ENCODE results near the gene C12orf43. TPM values are rescaled to one million over a fixed set of nuclear protein-coding genes. Genes with fewer than 3 reads are reported as not detected.

Gene C12orf43
- total RNA-seq, 2 experiments from 2014 or later = 11.5 to 12.3 TPM

DNA sequence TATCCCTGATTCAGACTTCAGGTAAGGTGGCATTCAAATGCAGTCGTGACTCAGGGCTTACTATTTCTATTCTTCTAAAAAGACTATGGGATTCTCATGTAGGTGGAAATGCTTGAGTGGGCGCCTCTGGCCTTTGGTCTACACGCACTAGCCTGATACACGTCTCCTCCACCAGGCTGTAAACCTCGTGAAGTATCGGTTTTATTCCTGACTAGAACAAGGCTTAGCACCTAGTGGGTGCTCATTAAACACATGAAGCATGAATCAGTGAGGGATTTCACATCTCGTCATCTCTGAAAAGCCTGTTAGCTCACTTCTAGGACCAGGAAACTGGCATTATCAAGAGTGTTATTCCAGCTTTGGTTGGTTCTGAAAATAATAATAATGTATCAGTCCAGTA lies 55.6 kb downstream of the C12orf43 start:
- ChIA-PET POLR2A (interaction anchor here (0.6 to 1.4 kb wide), 5 partner anchors 11 to 423 kb away, joined by 3 to 5 read pairs (median 3); partner anchors contain the start of gene HNF1A), CTCF (interaction anchor here (0.6 to 3.2 kb wide), 4 partner anchors 11 to 659 kb away, joined by 4 to 20 read pairs (median 4); partner anchors contain the start of gene SIRT4)
- H3K27me3 Mint-ChIP-seq = no peaks in the 10 kb centered on the region
- no peaks in the 10 kb centered on the region for H3K9me3 Mint-ChIP-seq
- H3K36me3 Mint-ChIP-seq (ENCODE audit: low read depth) = no peaks in the 10 kb centered on the region
- DNase-seq = no peak
- H3K27ac Mint-ChIP-seq = no peak overlapping the region
- no peak overlapping the region for H3K4me3 Mint-ChIP-seq
- peaks cover 26% of the 10 kb centered on the region for H3K4me1 Mint-ChIP-seq

DNA sequence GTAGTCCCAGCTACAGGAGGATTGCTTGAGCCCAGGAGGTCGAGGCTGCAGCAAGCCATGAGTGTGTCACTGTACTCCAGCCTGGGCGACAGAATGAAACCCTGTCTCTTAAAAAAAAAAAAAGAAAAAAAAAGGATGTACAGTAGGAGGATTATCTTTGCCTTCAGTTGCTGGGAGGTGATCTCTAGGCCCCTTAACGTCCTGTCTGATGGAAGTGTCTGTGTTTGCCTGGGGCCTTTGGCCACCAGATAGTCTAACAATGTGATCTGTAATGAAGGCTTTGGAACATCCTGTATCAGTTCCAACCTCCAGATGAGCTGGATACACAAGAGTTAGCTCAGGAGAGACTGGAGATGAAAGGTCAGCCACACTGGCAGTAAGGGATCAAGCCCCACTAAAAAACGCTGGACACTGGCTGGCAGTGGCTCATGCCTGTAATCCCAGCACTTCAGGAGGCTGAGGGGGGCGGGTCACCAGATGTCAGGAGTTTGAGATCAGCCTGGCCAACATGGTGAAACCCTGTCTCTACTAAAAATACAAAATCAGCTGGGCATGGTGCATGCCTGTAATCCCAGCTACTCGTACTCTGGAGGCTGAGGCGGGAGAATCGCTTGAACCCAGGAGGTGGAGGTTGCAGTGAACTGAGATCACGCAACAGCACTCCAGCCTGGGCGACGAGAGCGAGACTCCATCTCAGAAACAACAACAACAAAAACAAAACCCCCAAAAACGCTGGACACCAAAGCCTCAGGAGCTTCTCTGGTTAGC lies 57.0 kb downstream of the C12orf43 start:
- Mint-ChIP-seq H3K4me3 (peak overlapping the region; percentile 32), H3K36me3 (ENCODE audit: low read depth) (no peaks in the 10 kb centered on the region), H3K4me1 (peaks cover 26% of the 10 kb centered on the region), H3K27ac (peak overlapping the region; percentile 58), H3K9me3 (no peaks in the 10 kb centered on the region), H3K27me3 (no peaks in the 10 kb centered on the region)
- ChIA-PET CTCF (interaction anchor here (0.6 to 2.1 kb wide), 8 partner anchors 10 to 458 kb away, joined by 3 to 10 read pairs (median 4); no protein-coding TSS in a partner anchor), POLR2A (interaction anchor here (0.7 to 1.5 kb wide), 8 partner anchors 12 to 379 kb away, joined by 3 to 5 read pairs (median 3); partner anchors contain the start of genes HNF1A and MLEC)
- no peak for DNase-seq

DNA sequence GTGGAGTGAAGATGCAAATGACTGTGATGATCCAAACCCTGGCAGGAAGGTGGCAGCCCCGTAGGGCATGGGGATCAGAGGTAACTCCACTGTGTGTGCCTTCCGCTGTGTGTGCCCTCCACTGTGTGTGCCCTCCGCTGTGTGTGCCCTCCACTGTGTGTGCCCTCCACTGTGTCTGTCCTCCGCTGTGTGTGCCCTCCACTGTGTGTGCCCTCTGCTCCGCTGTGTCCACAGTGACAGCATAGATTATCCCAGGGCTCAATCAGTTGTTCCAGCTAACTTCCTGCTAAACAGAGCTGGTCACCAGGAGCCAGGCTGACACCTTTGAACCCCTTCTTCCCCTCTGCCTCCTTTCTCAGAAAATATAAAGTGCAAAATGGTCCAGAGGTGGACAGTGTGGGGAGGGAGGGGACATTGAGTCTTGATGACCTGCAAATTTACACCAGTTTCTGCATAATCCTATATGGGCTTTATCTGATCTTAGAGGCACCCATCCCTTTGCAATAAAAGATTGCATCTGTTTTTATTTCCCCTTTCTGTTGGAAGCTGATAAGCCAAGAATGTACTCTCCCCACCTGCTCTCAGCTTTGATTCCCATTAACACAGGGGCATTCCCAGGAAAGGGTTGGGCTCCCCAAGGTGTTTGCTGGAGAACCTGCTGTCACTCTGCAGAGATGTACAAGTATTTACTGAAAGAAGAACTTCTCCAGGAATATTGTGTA lies 59.5 kb downstream of the C12orf43 start:
- H3K4me3 Mint-ChIP-seq = no peak overlapping the region
- peaks cover 21% of the 10 kb centered on the region for H3K4me1 Mint-ChIP-seq
- POLR2A ChIA-PET = no interaction called here
- no peaks in the 10 kb centered on the region for H3K9me3 Mint-ChIP-seq
- no peak overlapping the region for H3K27ac Mint-ChIP-seq
- CTCF ChIA-PET = interaction anchor here (0.7 to 2.0 kb wide), 2 partner anchors 18 to 19 kb away, joined by 3 to 5 read pairs; no protein-coding TSS in a partner anchor
- H3K36me3 Mint-ChIP-seq (ENCODE audit: low read depth) = no peaks in the 10 kb centered on the region
- no peaks in the 10 kb centered on the region for H3K27me3 Mint-ChIP-seq
- no peak for DNase-seq

DNA sequence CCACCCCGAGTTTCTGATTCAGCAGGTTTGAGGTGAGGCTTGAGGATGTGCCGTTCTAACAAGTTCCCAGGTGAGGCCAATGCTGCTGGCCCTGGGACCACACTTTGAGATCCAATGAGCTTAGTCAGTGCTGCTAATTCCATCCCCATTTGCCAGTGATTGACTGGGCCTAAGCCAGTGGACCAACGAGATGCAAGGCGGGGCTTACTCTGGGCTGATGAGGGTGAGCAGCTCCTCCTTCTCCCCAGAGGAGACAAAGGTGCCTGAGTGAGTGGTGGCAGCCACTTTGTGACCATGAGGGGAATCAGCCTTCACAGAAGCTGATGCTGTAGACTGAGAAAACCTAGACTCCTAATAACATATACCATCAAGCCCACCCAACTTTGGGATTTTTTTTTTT lies 61.1 kb downstream of the C12orf43 start:
- Mint-ChIP-seq H3K4me1 (peaks cover 13% of the 10 kb centered on the region), H3K36me3 (ENCODE audit: low read depth) (no peaks in the 10 kb centered on the region), H3K4me3 (no peak overlapping the region), H3K9me3 (no peaks in the 10 kb centered on the region), H3K27me3 (no peaks in the 10 kb centered on the region), H3K27ac (no peak overlapping the region)
- ChIA-PET CTCF (interaction anchor here (0.7 to 2.0 kb wide), 3 partner anchors 17 to 53 kb away, joined by 3 to 6 read pairs (median 5); no protein-coding TSS in a partner anchor), POLR2A (no interaction called here)
- no peak for DNase-seq

DNA sequence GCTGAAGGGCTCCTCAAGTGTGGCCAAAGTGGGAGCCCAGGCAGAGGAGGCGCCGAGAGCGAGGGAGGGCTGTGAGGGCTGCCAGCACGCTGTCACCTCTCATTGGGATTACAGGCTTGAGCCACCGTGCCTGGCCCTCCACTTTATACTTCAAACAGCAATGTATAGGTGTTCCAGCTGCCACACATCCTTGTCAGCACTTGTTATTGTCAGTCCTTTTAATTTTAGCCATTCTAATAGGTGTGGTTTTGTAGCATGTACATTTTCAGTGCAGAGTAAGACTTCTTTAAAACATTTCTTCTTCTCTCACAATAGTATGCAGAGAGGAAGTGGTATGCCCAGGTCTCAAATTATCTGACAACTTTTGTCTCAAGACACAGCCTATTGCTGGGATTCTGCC lies 65.5 kb downstream of the C12orf43 start:
- no peaks in the 10 kb centered on the region for H3K27me3 Mint-ChIP-seq
- no peak overlapping the region for H3K27ac Mint-ChIP-seq
- no peaks in the 10 kb centered on the region for H3K9me3 Mint-ChIP-seq
- H3K4me3 Mint-ChIP-seq = no peak overlapping the region
- ChIA-PET CTCF (interaction anchor here (1.2 kb wide), 1 partner anchor 21 kb away, joined by 5 read pairs; no protein-coding TSS in a partner anchor), POLR2A (no interaction called here)
- no peaks in the 10 kb centered on the region for H3K4me1 Mint-ChIP-seq
- H3K36me3 Mint-ChIP-seq (ENCODE audit: low read depth) = no peaks in the 10 kb centered on the region
- DNase-seq = no peak

Other genes starting within 250 kb of the C12orf43 start
- 10 to 100 TPM; 32.0 to 32.1 TPM for gene SPPL3, start 112.1 kb downstream of the C12orf43 start, total RNA-seq
- gene HNF1A, start 37.9 kb downstream of the C12orf43 start, total RNA-seq = not detected
- 100 to 1,000 TPM; 104 to 107 TPM for gene OASL, start 22.8 kb upstream of the C12orf43 start, total RNA-seq
- 10 to 100 TPM; 47.0 to 49.1 TPM for gene P2RX7, start 116.4 kb upstream of the C12orf43 start, total RNA-seq
- gene P2RX4, start 193.6 kb upstream of the C12orf43 start, total RNA-seq = 100 to 1,000 TPM; 117 to 125 TPM

All from activated CD4-positive, alpha-beta memory T cell treated with anti-CD3 and anti-CD28 coated beads, Interleukin-2, amount 10 ng/mL, durations not matched to agents 7 days and 5 days (primary cell).